HCT116 (cell line): ENCODE results near the gene SFXN2. TPM values are rescaled to one million over a fixed set of nuclear protein-coding genes. Genes with fewer than 3 reads are reported as not detected.

Source experiments
- ATAC-seq: fragments of 200-7000 bp; cut with Tn5 transposase; 2 replicates; pipeline ENCODE4 v1.9.1; 2020; ENCODE audit warnings: mild to moderate bottlenecking, moderate library complexity
- BruUV-seq: library from RNA; stranded (reverse); fragments of 400-500 nt; replicated peaks from 2 replicates; lab custom pipeline; 2021; lab: Mats Ljungman, UMichigan
- CTCF ChIA-PET: fragments of 300-600 bp; sonication (Branson Sonifier 250); formaldehyde crosslinking; loops from one replicate; lab custom pipeline; 2021; ENCODE audit warnings: antibody characterized with exemption; lab: Charles Lee
- POLR2A ChIA-PET: fragments of 300-600, 350-600 bp; sonication (Branson Sonifier 250); formaldehyde crosslinking; loops from one replicate; lab custom pipeline; 2021; ENCODE audit warnings: antibody characterized with exemption; lab: Charles Lee
- RAD21 ChIA-PET, 2 experiments: fragments of 300-600 bp; sonication (Branson Sonifier 250); formaldehyde crosslinking; loops; one replicate each; lab custom pipeline; 2023; ENCODE audit warnings: low total read pairs in 2 of 2; ENCODE audit not compliant: uncharacterized antibody in 2 of 2, unreplicated experiment in 2 of 2, low non-redundant PET in 1 of 2; lab: Charles Lee
- DNase-seq: peaks from one replicate; pipeline ENCODE4 v3.0.0-alpha.2; 2010; ENCODE audit warnings: low read depth, low spot score
- H2AFZ ChIP-seq: fragments of 200-600 bp; shearing (Covaris generic), sonication (generic); 2 replicates; pipeline ENCODE4 v1.6.1; 2017; ENCODE audit warnings: low read depth, mixed run types, mixed read lengths, antibody characterized with exemption, low read length; ENCODE audit not compliant: poor library complexity, severe bottlenecking
- H3K27ac ChIP-seq: 2 replicates; pipeline ENCODE4 v1.5.1; 2012; ENCODE audit warnings: low read depth, low read length
- H3K27me3 ChIP-seq: fragments of 200-600 bp; sonication (generic); 2 replicates; pipeline ENCODE4 v1.6.1; 2016; ENCODE audit warnings: mixed run types, low read length, mixed read lengths; ENCODE audit not compliant: insufficient read depth
- H3K36me3 ChIP-seq, 2 experiments: fragments of 200-500 bp in 1 of 2; fragments of 200-600 bp in 1 of 2; sonication (Bioruptor generic) in 1 of 2; sonication (generic) in 1 of 2; 2 replicates each; pipeline versions ENCODE4 v1.5.1 to v1.6.1; 2014 to 2016; ENCODE audit warnings: low read length in 2 of 2, inconsistent platforms in 1 of 2, mixed read lengths in 1 of 2, mixed run types in 1 of 2; ENCODE audit not compliant: insufficient read depth in 2 of 2, control insufficient read depth in 1 of 2
- H3K4me1 ChIP-seq, 2 experiments: fragments of 200-600 bp in 1 of 2; sonication (generic) in 1 of 2; 2 replicates each; pipeline versions ENCODE4 v1.5.1 to v1.6.1; 2012 to 2017; ENCODE audit warnings: low read length in 2 of 2, inconsistent platforms in 1 of 2, mild to moderate bottlenecking in 1 of 2, mixed read lengths in 1 of 2, mixed run types in 1 of 2, moderate library complexity in 1 of 2; ENCODE audit not compliant: insufficient read depth in 2 of 2, control insufficient read depth in 1 of 2
- H3K4me2 ChIP-seq: fragments of 200-600 bp; sonication (generic); 2 replicates; pipeline ENCODE4 v1.6.1; 2017; ENCODE audit warnings: mixed run types, low read length, mixed read lengths
- H3K4me3 ChIP-seq, 2 experiments: fragments of 200-600 bp in 1 of 2; sonication (generic) in 1 of 2; replicated peaks in 1 of 2; 2 replicates each; pipeline ENCODE4 v1.5.1; 2011 to 2016; ENCODE audit warnings: low read length in 2 of 2, control low read depth in 1 of 2, low read depth in 1 of 2, mild to moderate bottlenecking in 1 of 2, mixed read lengths in 1 of 2, mixed run types in 1 of 2
- H3K79me2 ChIP-seq: fragments of 200-600 bp; sonication (generic); 2 replicates; pipeline ENCODE4 v1.6.1; 2017; ENCODE audit warnings: mild to moderate bottlenecking, mixed run types, low read length, moderate library complexity, mixed read lengths; ENCODE audit not compliant: insufficient read depth
- H3K9ac ChIP-seq: fragments of 200-600 bp; sonication (generic); 2 replicates; pipeline ENCODE4 v1.6.1; 2016; ENCODE audit warnings: low read length, mixed read lengths
- H3K9me2 ChIP-seq: fragments of 200-600 bp; sonication (generic), shearing (Covaris generic); 2 replicates; pipeline ENCODE4 v1.6.1; 2017; ENCODE audit warnings: mixed run types, mild to moderate bottlenecking, moderate library complexity; ENCODE audit not compliant: insufficient read depth
- H3K9me3 ChIP-seq, 2 experiments: fragments of 200-500 bp in 1 of 2; fragments of 200-600 bp in 1 of 2; sonication (Bioruptor generic) in 1 of 2; sonication (generic) in 1 of 2; 2 replicates each; pipeline ENCODE4 v1.6.1; 2014 to 2017; ENCODE audit warnings: low read length in 2 of 2, mixed read lengths in 2 of 2, inconsistent platforms in 1 of 2, low read depth in 1 of 2, mild to moderate bottlenecking in 1 of 2, mixed run types in 1 of 2, moderate library complexity in 1 of 2; ENCODE audit not compliant: control insufficient read depth in 1 of 2, insufficient read depth in 1 of 2
- H4K20me1 ChIP-seq: fragments of 200-600 bp; sonication (generic), shearing (Covaris generic); 2 replicates; pipeline ENCODE4 v1.6.1; 2017; ENCODE audit warnings: mixed run types, mild to moderate bottlenecking, moderate library complexity; ENCODE audit not compliant: insufficient read depth
- CEBPB ChIP-seq: IDR thresholded peaks from 2 replicates; pipeline ENCODE4 v1.6.1; 2012; ENCODE audit warnings: low read depth
- EGR1 ChIP-seq: IDR thresholded peaks from 2 replicates; pipeline ENCODE4 v1.6.1; 2012; ENCODE audit warnings: low read depth
- EZH2phosphoT487 ChIP-seq: fragments of 200-600 bp; IDR thresholded peaks from 2 replicates; pipeline ENCODE4 v1.6.1; 2018; ENCODE audit warnings: antibody characterized with exemption, borderline replicate concordance
- SIN3A ChIP-seq: IDR thresholded peaks from 2 replicates; pipeline ENCODE4 v1.6.1; 2012; ENCODE audit warnings: low read depth
- SP1 ChIP-seq: IDR thresholded peaks from 2 replicates; pipeline ENCODE4 v1.6.1; 2012; ENCODE audit warnings: low read depth
- TCF7L2 ChIP-seq: IDR thresholded peaks from 2 replicates; pipeline ENCODE4 v1.7.0; 2011; ENCODE audit warnings: borderline replicate concordance, inconsistent platforms; ENCODE audit not compliant: insufficient read depth, insufficient read length; ENCODE audit errors: extremely low read depth
- ZFX ChIP-seq: fragments of 450-650 bp; IDR thresholded peaks from 2 replicates; pipeline ENCODE4 v1.6.1; 2017
- ZNF274 ChIP-seq: fragments of 200-500 bp; sonication (Bioruptor generic); IDR thresholded peaks from 2 replicates; pipeline ENCODE4 v1.6.1; 2014; ENCODE audit warnings: mild to moderate bottlenecking, low read depth, low read length, inconsistent platforms
- intact Hi-C: fragments of 100-400 bp; cut with micrococcal nuclease; formaldehyde crosslinking; loops from 2 replicates; pipeline ENCODE4 v1.10.0; 2022
- total RNA-seq: library from RNA; stranded (reverse); gene quantifications from one replicate; pipeline ENCODE4 v1.2.1, GENCODE V29; 2021; ENCODE audit not compliant: unreplicated experiment
- TF ChIP-seq, protein P1 (sequence below): IDR thresholded peaks from 2 replicates; pipeline ENCODE4 v1.6.1; 2012
- TF ChIP-seq, protein P2 (sequence below): IDR thresholded peaks from 2 replicates; pipeline ENCODE4 v1.6.1; 2011; ENCODE audit warnings: mild to moderate bottlenecking, low read length, moderate library complexity; ENCODE audit not compliant: insufficient replicate concordance; ENCODE audit errors: extremely low read depth
- TF ChIP-seq, protein P3 (sequence below): IDR thresholded peaks from 2 replicates; pipeline ENCODE4 v1.6.1; 2012; ENCODE audit warnings: low read depth

The SFXN2 gene
- total RNA-seq, 1 experiment from 2014 or later = 22.9 TPM

DNA sequence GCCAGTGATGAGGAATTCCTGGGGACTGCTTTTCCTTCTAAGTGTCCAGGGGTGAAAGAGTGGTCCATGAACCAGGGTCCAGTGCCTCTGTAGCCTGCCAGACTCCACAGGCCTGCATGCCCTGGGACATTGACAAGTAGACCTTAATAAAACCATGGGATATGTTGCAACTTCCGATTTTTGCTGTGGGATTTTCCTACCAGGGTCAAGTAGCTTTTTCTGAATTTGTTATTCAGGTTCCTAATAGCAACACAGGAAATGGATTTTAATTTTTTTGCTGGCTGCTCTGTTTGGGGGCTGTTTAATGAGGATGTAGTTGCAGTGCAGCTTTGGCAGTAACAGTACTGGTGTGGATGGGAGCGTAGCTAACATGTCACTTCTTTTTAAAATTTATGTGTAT lies 71.4 kb downstream of the SFXN2 start:
- H3K4me2 ChIP-seq = no peak overlapping the region
- H2AFZ ChIP-seq = no peak overlapping the region
- H3K79me2 ChIP-seq = no peaks in the 10 kb centered on the region
- DNase-seq (no peak), ATAC-seq (no peak)
- H3K4me1 ChIP-seq = no peaks in the 10 kb centered on the region; a peak in 1 of 4 replicates
- ChIA-PET POLR2A (no interaction called here), CTCF (no interaction called here), RAD21 (no interaction called here)
- H3K4me3 ChIP-seq = no peak overlapping the region
- H3K9me2 ChIP-seq = no peaks in the 10 kb centered on the region
- H3K9me3 ChIP-seq = no peaks in the 10 kb centered on the region
- H3K27ac ChIP-seq = no peak overlapping the region
- no peak overlapping the region for H3K9ac ChIP-seq
- H4K20me1 ChIP-seq = no peaks in the 10 kb centered on the region
- intact Hi-C loops = no loop called here
- BruUV-seq = no TSS peak
- H3K36me3 ChIP-seq = no peaks in the 10 kb centered on the region
- TF ChIP-seq, protein P1, sequence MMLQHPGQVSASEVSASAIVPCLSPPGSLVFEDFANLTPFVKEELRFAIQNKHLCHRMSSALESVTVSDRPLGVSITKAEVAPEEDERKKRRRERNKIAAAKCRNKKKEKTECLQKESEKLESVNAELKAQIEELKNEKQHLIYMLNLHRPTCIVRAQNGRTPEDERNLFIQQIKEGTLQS = no peak
- no peak for TF ChIP-seq EGR1
- TF ChIP-seq EZH2phosphoT487 = no peak
- no peaks in the 10 kb centered on the region for H3K27me3 ChIP-seq

DNA sequence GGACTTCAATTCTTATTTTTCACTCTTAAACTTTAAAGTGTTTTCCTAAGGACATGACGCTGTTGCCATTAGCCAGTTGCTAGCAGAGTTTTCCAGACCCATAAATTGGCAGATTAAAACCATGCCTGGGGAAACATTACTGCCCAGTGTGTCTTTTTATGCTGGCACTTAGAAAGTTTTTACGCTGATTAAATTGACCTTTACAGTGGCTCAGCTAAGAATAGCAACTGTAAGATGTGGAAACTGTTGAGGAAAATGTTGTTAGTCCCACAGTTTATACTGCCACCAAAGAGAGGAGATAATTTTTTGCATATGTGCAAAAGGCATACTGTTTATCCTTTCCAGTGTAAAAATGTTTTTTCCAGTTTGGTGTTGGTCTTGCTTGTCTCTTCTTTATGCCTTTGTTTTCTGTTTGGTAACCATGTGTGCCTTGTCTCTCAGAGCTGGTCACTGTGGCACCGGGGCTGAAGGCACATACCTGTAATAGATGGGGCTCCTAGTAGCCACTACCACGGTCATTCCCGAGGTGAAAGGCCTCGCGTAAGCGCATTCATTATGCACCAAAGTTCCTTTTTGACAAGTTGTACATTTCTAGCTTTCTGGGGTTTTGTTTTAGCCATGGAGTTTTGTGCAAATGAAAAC lies 77.4 kb downstream of the SFXN2 start:
- H3K4me3 ChIP-seq = no peak overlapping the region
- intact Hi-C loops = no loop called here
- ChIA-PET POLR2A (no interaction called here), CTCF (no interaction called here), RAD21 (no interaction called here)
- H3K9ac ChIP-seq = no peak overlapping the region
- ATAC-seq = no peak
- no peak overlapping the region for H2AFZ ChIP-seq
- H4K20me1 ChIP-seq = no peaks in the 10 kb centered on the region
- DNase-seq = no peak
- no peaks in the 10 kb centered on the region; a peak in 1 of 4 replicates for H3K4me1 ChIP-seq
- no peaks in the 10 kb centered on the region for H3K9me2 ChIP-seq
- no peaks in the 10 kb centered on the region for H3K36me3 ChIP-seq
- TF ChIP-seq, protein P2, sequence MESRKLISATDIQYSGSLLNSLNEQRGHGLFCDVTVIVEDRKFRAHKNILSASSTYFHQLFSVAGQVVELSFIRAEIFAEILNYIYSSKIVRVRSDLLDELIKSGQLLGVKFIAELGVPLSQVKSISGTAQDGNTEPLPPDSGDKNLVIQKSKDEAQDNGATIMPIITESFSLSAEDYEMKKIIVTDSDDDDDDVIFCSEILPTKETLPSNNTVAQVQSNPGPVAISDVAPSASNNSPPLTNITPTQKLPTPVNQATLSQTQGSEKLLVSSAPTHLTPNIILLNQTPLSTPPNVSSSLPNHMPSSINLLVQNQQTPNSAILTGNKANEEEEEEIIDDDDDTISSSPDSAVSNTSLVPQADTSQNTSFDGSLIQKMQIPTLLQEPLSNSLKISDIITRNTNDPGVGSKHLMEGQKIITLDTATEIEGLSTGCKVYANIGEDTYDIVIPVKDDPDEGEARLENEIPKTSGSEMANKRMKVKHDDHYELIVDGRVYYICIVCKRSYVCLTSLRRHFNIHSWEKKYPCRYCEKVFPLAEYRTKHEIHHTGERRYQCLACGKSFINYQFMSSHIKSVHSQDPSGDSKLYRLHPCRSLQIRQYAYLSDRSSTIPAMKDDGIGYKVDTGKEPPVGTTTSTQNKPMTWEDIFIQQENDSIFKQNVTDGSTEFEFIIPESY = no peak
- TF ChIP-seq SP1 (no peak), ZFX (no peak), SIN3A (no peak), EGR1 (no peak), TCF7L2 (no peak), CEBPB (no peak), ZNF274 (no peak)
- TF ChIP-seq, protein P3, sequence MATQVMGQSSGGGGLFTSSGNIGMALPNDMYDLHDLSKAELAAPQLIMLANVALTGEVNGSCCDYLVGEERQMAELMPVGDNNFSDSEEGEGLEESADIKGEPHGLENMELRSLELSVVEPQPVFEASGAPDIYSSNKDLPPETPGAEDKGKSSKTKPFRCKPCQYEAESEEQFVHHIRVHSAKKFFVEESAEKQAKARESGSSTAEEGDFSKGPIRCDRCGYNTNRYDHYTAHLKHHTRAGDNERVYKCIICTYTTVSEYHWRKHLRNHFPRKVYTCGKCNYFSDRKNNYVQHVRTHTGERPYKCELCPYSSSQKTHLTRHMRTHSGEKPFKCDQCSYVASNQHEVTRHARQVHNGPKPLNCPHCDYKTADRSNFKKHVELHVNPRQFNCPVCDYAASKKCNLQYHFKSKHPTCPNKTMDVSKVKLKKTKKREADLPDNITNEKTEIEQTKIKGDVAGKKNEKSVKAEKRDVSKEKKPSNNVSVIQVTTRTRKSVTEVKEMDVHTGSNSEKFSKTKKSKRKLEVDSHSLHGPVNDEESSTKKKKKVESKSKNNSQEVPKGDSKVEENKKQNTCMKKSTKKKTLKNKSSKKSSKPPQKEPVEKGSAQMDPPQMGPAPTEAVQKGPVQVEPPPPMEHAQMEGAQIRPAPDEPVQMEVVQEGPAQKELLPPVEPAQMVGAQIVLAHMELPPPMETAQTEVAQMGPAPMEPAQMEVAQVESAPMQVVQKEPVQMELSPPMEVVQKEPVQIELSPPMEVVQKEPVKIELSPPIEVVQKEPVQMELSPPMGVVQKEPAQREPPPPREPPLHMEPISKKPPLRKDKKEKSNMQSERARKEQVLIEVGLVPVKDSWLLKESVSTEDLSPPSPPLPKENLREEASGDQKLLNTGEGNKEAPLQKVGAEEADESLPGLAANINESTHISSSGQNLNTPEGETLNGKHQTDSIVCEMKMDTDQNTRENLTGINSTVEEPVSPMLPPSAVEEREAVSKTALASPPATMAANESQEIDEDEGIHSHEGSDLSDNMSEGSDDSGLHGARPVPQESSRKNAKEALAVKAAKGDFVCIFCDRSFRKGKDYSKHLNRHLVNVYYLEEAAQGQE = no peak
- TF ChIP-seq, protein P1 = no peak
- BruUV-seq = no TSS peak
- H3K79me2 ChIP-seq = no peaks in the 10 kb centered on the region
- no peaks in the 10 kb centered on the region for H3K9me3 ChIP-seq
- no peaks in the 10 kb centered on the region for H3K27me3 ChIP-seq
- no peak overlapping the region for H3K27ac ChIP-seq
- H3K4me2 ChIP-seq = no peak overlapping the region
